ENCODE data around the gene MAP3K14.

MAP3K14 gene

GRCh38 chr17:45271603-45272002 is 45.2 kb downstream of the MAP3K14 start:
- in situ Hi-C loops (cut with HindIII; ENCODE audit: low pct_unique_long_range_greater_than_20kb, low sequenced_read_pairs) = no loop called here
- no peak for TF ChIP-seq JUND (IDR thresholded peaks at IDR 0.05; ENCODE audit: low read depth)
- no peak for DNase-seq (ENCODE audit: low read depth in 1 of 2, low spot score in 1 of 2)

DNA sequence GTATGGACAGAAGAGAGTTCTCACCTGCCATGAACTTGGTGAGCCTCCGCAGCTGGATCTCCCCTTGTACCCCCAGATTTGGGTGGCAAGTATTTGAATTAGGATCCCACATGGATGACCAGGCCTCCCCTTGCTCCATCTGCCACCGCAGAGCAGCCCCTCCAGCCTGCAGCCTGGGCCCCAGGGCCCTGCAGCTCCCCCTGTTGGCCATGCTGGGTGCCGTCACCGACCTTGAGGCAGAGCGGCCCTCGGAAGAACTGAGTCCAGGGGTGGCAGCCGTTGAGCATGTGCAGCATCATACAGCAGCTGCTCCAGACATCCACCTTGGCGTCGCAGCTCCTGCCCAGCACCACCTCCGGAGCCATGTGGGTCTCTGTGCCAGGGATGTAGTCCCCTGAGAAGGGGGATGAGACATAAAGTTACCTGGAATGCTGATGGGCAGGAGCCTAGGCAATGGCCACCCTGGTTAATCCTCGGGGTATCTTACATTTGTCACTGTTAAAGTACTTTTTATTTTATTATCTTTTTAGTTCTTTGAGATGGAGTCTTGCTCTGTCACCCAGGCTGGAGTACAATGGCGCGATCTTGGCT is 45.9 kb downstream of the MAP3K14 start:
- TF ChIP-seq JUND (IDR thresholded peaks at IDR 0.05; ENCODE audit: low read depth) = no peak
- DNase-seq (ENCODE audit: low read depth in 1 of 2, low spot score in 1 of 2) = peak in 1 of 2 experiments; percentile 37
- in situ Hi-C loops (cut with HindIII; ENCODE audit: low pct_unique_long_range_greater_than_20kb, low sequenced_read_pairs) = no loop called here

GRCh38 chr17:45269912-45270311 is 46.9 kb downstream of the MAP3K14 start:
- TF ChIP-seq JUND (IDR thresholded peaks at IDR 0.05; ENCODE audit: low read depth) = no peak
- in situ Hi-C loops (cut with HindIII; ENCODE audit: low pct_unique_long_range_greater_than_20kb, low sequenced_read_pairs) = no loop called here
- DNase-seq (ENCODE audit: low read depth in 1 of 2, low spot score in 1 of 2) = no peak

DNA sequence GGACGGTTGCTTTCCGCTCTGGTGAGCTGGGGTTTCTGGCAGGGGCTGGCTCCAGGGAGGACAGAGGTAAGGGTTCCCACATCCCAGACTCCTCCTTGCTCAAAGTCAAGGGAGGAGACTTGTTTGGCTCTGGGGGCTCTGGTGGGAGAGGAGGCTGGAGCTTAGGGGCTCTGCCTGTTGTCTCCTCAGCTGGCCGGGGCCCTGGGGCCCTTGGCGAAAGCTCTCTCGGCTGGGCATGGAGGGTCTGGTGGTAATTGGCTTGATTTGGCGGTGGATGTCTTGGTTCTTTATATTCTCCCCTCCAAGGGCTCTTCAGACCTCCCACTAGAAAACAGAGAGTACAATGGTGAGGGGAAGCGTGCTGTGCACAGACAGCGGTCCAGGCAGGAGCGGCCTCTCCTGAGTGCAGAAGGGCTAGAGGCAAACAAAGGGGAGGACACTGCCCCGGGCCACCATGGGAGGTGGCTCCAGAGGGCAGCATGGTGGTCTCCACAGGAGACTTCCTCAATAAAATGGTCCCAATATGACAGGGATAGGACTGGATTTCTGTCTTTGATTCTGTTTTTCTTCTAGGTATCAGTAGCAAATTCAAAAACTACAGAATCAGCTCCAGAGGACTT is 49.3 kb downstream of the MAP3K14 start:
- in situ Hi-C loops (cut with HindIII; ENCODE audit: low pct_unique_long_range_greater_than_20kb, low sequenced_read_pairs) = no loop called here
- no peak for TF ChIP-seq JUND (IDR thresholded peaks at IDR 0.05; ENCODE audit: low read depth)
- DNase-seq (ENCODE audit: low read depth in 1 of 2, low spot score in 1 of 2) = no peak

DNA sequence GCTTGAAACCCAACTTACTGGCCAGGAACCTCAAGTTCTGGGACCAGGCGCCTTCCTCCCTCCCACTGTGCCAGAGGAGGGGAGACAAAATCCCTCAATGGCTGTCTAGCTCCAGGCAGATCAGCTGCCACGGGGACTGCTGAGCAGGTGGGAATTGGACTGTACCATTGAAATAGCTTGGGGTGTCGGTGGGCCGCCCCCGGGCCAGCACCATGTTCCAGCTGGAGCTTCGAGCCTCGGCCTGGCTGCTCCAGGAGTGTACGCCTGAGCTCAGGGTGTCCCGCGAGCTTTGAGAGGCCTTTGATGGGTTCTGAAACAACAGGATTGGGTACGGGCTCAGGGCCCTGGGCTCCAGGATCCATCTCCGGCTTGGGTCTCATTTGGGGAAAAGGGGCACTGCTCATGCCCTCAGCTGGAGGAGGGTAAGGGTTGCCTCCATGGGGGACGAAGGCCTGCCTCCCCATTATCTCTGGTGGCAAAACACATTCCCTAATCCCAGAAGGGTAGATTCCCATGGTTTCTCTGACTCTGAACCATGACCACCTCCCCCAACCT is 50.4 kb downstream of the MAP3K14 start:
- no peak for DNase-seq (ENCODE audit: low read depth in 1 of 2, low spot score in 1 of 2)
- in situ Hi-C loops (cut with HindIII; ENCODE audit: low pct_unique_long_range_greater_than_20kb, low sequenced_read_pairs) = no loop called here
- TF ChIP-seq JUND (IDR thresholded peaks at IDR 0.05; ENCODE audit: low read depth) = no peak

GRCh38 chr17:45265821-45266220 is 51.0 kb downstream of the MAP3K14 start:
- no peak for TF ChIP-seq JUND (IDR thresholded peaks at IDR 0.05; ENCODE audit: low read depth)
- DNase-seq (ENCODE audit: low read depth in 1 of 2, low spot score in 1 of 2) = no peak
- in situ Hi-C loops (cut with HindIII; ENCODE audit: low pct_unique_long_range_greater_than_20kb, low sequenced_read_pairs) = no loop called here

DNA sequence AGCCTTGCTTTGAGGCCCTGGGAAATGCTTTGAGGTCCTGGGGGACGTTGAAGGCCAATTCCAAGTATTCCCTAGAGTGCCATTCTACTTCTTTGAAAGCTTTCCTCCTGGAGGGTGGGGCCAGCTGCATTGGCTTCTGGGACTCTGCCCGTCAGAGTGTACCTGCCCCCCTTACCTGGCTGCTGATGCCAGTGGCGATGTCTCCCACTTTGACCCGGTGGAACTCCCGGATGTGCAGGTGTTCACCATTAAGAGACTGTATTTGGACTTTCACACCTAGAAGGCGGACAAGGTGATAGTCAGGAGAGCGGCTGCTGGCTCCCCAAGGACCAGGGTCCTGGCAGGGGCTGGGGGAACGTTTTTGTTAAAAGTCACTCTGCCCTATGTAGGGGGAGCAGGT is 51.8 kb downstream of the MAP3K14 start:
- in situ Hi-C loops (cut with HindIII; ENCODE audit: low pct_unique_long_range_greater_than_20kb, low sequenced_read_pairs) = no loop called here
- DNase-seq (ENCODE audit: low read depth in 1 of 2, low spot score in 1 of 2) = no peak
- TF ChIP-seq JUND (IDR thresholded peaks at IDR 0.05; ENCODE audit: low read depth) = no peak

GRCh38 chr17:45264430-45264829 is 52.4 kb downstream of the MAP3K14 start:
- no peak for TF ChIP-seq JUND (IDR thresholded peaks at IDR 0.05; ENCODE audit: low read depth)
- DNase-seq (ENCODE audit: low read depth in 1 of 2, low spot score in 1 of 2) = no peak
- in situ Hi-C loops (cut with HindIII; ENCODE audit: low pct_unique_long_range_greater_than_20kb, low sequenced_read_pairs) = no loop called here

GRCh38 chr17:45263477-45263860 is 53.4 kb downstream of the MAP3K14 start:
- no peak for TF ChIP-seq JUND (IDR thresholded peaks at IDR 0.05; ENCODE audit: low read depth)
- no peak for DNase-seq (ENCODE audit: low read depth in 1 of 2, low spot score in 1 of 2)
- in situ Hi-C loops (cut with HindIII; ENCODE audit: low pct_unique_long_range_greater_than_20kb, low sequenced_read_pairs) = no loop called here

- peak; percentile 87 to 89 for DNase-seq (ENCODE audit: low read depth in 1 of 2, low spot score in 1 of 2)
- no peak for TF ChIP-seq JUND (IDR thresholded peaks at IDR 0.05; ENCODE audit: low read depth)
- in situ Hi-C loops (cut with HindIII; ENCODE audit: low pct_unique_long_range_greater_than_20kb, low sequenced_read_pairs) = no loop called here
These were observed 54.0 kb downstream of the MAP3K14 start for GRCh38 chr17:45262516-45263476.

- no peak for TF ChIP-seq JUND (IDR thresholded peaks at IDR 0.05; ENCODE audit: low read depth)
- DNase-seq (ENCODE audit: low read depth in 1 of 2, low spot score in 1 of 2) = no peak
- in situ Hi-C loops (cut with HindIII; ENCODE audit: low pct_unique_long_range_greater_than_20kb, low sequenced_read_pairs) = no loop called here
These were observed 55.0 kb downstream of the MAP3K14 start, which contains the start of gene SPATA32 for GRCh38 chr17:45261577-45262515. SPATA32 (minus strand) TSS chr17:45262094; CDS start chr17:45262016, 78 bp downstream.
